Endothelial cell of umbilical vein (primary cell): ENCODE data around the gene PPFIBP1. TPM values are rescaled to one million over a fixed set of nuclear protein-coding genes. Genes with fewer than 3 reads are reported as not detected.

ENCODE experiments used
- BruUV-seq: library from RNA; stranded (reverse); fragments of 400-500 nt; replicated peaks from 2 replicates; lab custom pipeline; 2021; lab: Mats Ljungman, UMichigan
- CTCF ChIA-PET: fragments of 300-600, 350-600 bp; sonication (Branson Sonifier 250); formaldehyde crosslinking; loops from one replicate; lab custom pipeline; 2021; ENCODE audit warnings: antibody characterized with exemption, inconsistent platforms; lab: Charles Lee
- POLR2A ChIA-PET: fragments of 300-600, 350-600 bp; sonication (Branson Sonifier 250); formaldehyde crosslinking; loops from one replicate; lab custom pipeline; 2021; ENCODE audit warnings: antibody characterized with exemption, inconsistent platforms; lab: Charles Lee
- DNase-seq: peaks from one replicate; pipeline ENCODE4 v3.0.0-alpha.2; 2011; ENCODE audit warnings: low read depth, low spot score
- FAIRE-seq: peaks from 2 replicates; lab custom pipeline; 2011; peaks lifted over from hg19 to GRCh38; lab: Jason Lieb, UNC
- H2AFZ ChIP-seq: 2 replicates; pipeline ENCODE4 v1.6.0; 2012; ENCODE audit warnings: low read depth, low read length, control low read depth, inconsistent platforms
- H3K27ac ChIP-seq: 2 replicates; pipeline ENCODE4 v1.5.1; 2011; ENCODE audit warnings: low read depth, mild to moderate bottlenecking, control low read depth, low read length, moderate library complexity; ENCODE audit not compliant: insufficient read depth
- H3K27me3 ChIP-seq, 2 experiments: 2 replicates each; pipeline versions ENCODE4 v1.6.0 to v1.6.1; 2011; ENCODE audit warnings: low read length in 2 of 2, mixed read lengths in 1 of 2; ENCODE audit not compliant: control insufficient read depth in 2 of 2, insufficient read depth in 2 of 2
- H3K36me3 ChIP-seq, 2 experiments: 2 replicates in 1 of 2; 3 replicates in 1 of 2; pipeline ENCODE4 v1.5.1; 2011; ENCODE audit warnings: low read length in 2 of 2, mild to moderate bottlenecking in 1 of 2, moderate library complexity in 1 of 2; ENCODE audit not compliant: control insufficient read depth in 2 of 2, insufficient read depth in 2 of 2; ENCODE audit errors: extremely low read depth in 1 of 2
- H3K4me1 ChIP-seq: 3 replicates; pipeline ENCODE4 v1.5.1; 2011; ENCODE audit warnings: mild to moderate bottlenecking, low read length; ENCODE audit not compliant: control insufficient read depth, insufficient read depth; ENCODE audit errors: extremely low read depth
- H3K4me2 ChIP-seq: 2 replicates; pipeline ENCODE4 v1.6.1; 2011; ENCODE audit warnings: low read length, control low read depth, mixed read lengths; ENCODE audit not compliant: insufficient read depth
- H3K4me3 ChIP-seq, 3 experiments: fragments of 200-600 bp in 1 of 3; sonication (generic), shearing (Covaris generic) in 1 of 3; replicated peaks in 1 of 3; 2 replicates each; pipeline ENCODE4 v1.5.1; 2011 to 2016; ENCODE audit warnings: control low read depth in 3 of 3, low read length in 3 of 3, mild to moderate bottlenecking in 2 of 3, inconsistent platforms in 1 of 3, low read depth in 1 of 3, moderate library complexity in 1 of 3; ENCODE audit not compliant: insufficient read depth in 1 of 3
- H3K79me2 ChIP-seq: 2 replicates; pipeline ENCODE4 v1.6.0; 2012; ENCODE audit warnings: low read length, inconsistent platforms; ENCODE audit not compliant: control insufficient read depth, insufficient read depth
- H3K9ac ChIP-seq: replicated peaks from 2 replicates; pipeline ENCODE3; 2011; ENCODE audit warnings: low read length, control low read depth; ENCODE audit not compliant: insufficient read depth; ENCODE audit errors: extremely low read depth
- H3K9me1 ChIP-seq: replicated peaks from 3 replicates; pipeline ENCODE4 v1.6.0; 2011; ENCODE audit warnings: mild to moderate bottlenecking, low read length; ENCODE audit not compliant: control insufficient read depth, insufficient read depth; ENCODE audit errors: extremely low read depth
- H3K9me3 ChIP-seq: replicated peaks from 2 replicates; pipeline ENCODE4 v1.5.1; 2012; ENCODE audit warnings: low read length, inconsistent platforms; ENCODE audit not compliant: control insufficient read depth, insufficient read depth
- H4K20me1 ChIP-seq: replicated peaks from 2 replicates; pipeline ENCODE3; 2011; ENCODE audit warnings: mild to moderate bottlenecking, low read length; ENCODE audit not compliant: control insufficient read depth, insufficient read depth; ENCODE audit errors: extremely low read depth
- CTCF ChIP-seq, 2 donors: IDR thresholded peaks; 1 replicate in 1 of 2; 2 replicates in 1 of 2; pipeline ENCODE4 v1.5.1; 2011; ENCODE audit warnings: low read length in 2 of 2, mild to moderate bottlenecking in 2 of 2, moderate library complexity in 2 of 2, control low read depth in 1 of 2, inconsistent platforms in 1 of 2, low read depth in 1 of 2; ENCODE audit not compliant: insufficient read depth in 1 of 2; ENCODE audit errors: extremely low read depth in 1 of 2
- EZH2 ChIP-seq: IDR thresholded peaks from 2 replicates; pipeline ENCODE4 v1.6.1; 2012; ENCODE audit warnings: borderline replicate concordance, low read depth, mild to moderate bottlenecking, moderate library complexity, low read length, inconsistent platforms; ENCODE audit not compliant: severe bottlenecking
- FOS ChIP-seq: IDR thresholded peaks from 2 replicates; pipeline ENCODE4 v1.6.1; 2011; ENCODE audit warnings: mild to moderate bottlenecking, low read length, moderate library complexity, borderline replicate concordance; ENCODE audit not compliant: insufficient read depth
- GATA2 ChIP-seq: IDR thresholded peaks from 2 replicates; pipeline ENCODE4 v1.7.0; 2011; ENCODE audit warnings: low read depth, mild to moderate bottlenecking, moderate library complexity, mixed read lengths, low read length; ENCODE audit not compliant: insufficient read length, insufficient read depth
- JUN ChIP-seq: IDR thresholded peaks from 2 replicates; pipeline ENCODE4 v1.6.1; 2011; ENCODE audit warnings: borderline replicate concordance, low read depth; ENCODE audit not compliant: insufficient read length, insufficient read depth
- MAX ChIP-seq: IDR thresholded peaks from 2 replicates; pipeline ENCODE4 v1.6.1; 2011; ENCODE audit not compliant: insufficient read depth, insufficient read length
- MYC ChIP-seq: IDR thresholded peaks from one replicate; pipeline ENCODE4 v1.6.1; 2011; ENCODE audit warnings: mild to moderate bottlenecking, low read depth, low read length
- POLR2A ChIP-seq: IDR thresholded peaks from 2 replicates; pipeline ENCODE4 v1.6.1; 2012; ENCODE audit warnings: low read depth, mild to moderate bottlenecking, control low read depth, low read length
- POLR2AphosphoS5 ChIP-seq: IDR thresholded peaks from 2 replicates; pipeline ENCODE4 v1.6.1; 2012; ENCODE audit warnings: low read depth, mild to moderate bottlenecking, control low read depth, low read length, moderate library complexity; ENCODE audit not compliant: insufficient read depth
- dilution Hi-C: fragments of 300-500 bp; cut with MboI; formaldehyde crosslinking; loops from one replicate; pipeline ENCODE4 v1.15.0; 2019; ENCODE audit warnings: low sequenced_read_pairs; ENCODE audit not compliant: extremely low pct_ligation_motif_present
- intact Hi-C: fragments of 100-400 bp; cut with micrococcal nuclease; formaldehyde crosslinking; loops from one replicate; pipeline ENCODE4 v1.10.0; 2022
- polyA plus RNA-seq, 4 experiments: library from polyadenylated mRNA; depleted of rRNA in 3 of 4; stranded (reverse) in 3 of 4; unstranded in 1 of 4; fragments of >200 nt; gene quantifications; 2 replicates each; pipeline versions ENCODE4 v1.2.1 to v1.2.3, GENCODE V29; 2011 to 2012; ENCODE audit warnings: missing spikeins in 1 of 4
- total RNA-seq: library from RNA; stranded (reverse); gene quantifications from 2 replicates; pipeline ENCODE4 v1.2.3, GENCODE V29; 2021

PPFIBP1 gene
- total and polyA plus RNA-seq, 2 donors (not counting 3 experiments of a cell fraction or from before 2014, with no cell fraction given) = 45.5 to 154 TPM

- Histone ChIP-seq H4K20me1 (no peaks in the 10 kb centered on the region), H3K36me3 (peaks cover 0 to 2% of the 10 kb centered on the region in 2 experiments), H3K4me1 (peaks cover 73% of the 10 kb centered on the region), H3K27ac (peak overlapping the region; percentile 69), H3K79me2 (peaks cover 72% of the 10 kb centered on the region), H3K4me3 (no peak overlapping the region), H3K9me3 (no peaks in the 10 kb centered on the region), H3K4me2 (peak overlapping the region; percentile 0), H2AFZ (no peak overlapping the region), H3K27me3 (no peaks in the 10 kb centered on the region), H3K9ac (no peak overlapping the region), H3K9me1 (no peaks in the 10 kb centered on the region)
- intact Hi-C loops = no loop called here
- BruUV-seq = no TSS peak
- POLR2A ChIA-PET = no interaction called here
- TF ChIP-seq FOS = no peak
- TF ChIP-seq GATA2 = peak; percentile 26
- dilution Hi-C loops = no loop called here
- DNase-seq (peak; percentile 54), FAIRE-seq (peak; percentile 83)
- CTCF ChIA-PET = interaction anchor here (0.7 to 2.0 kb wide), 6 partner anchors 11 to 100 kb away, joined by 3 to 6 read pairs (median 4); partner anchors contain the start of gene PPFIBP1
Observed at GRCh38 chr12:27623645-27624044, 99.6 kb downstream of the PPFIBP1 start.

- FAIRE-seq = no peak
- no TSS peak for BruUV-seq
- TF ChIP-seq MYC (no peak), MAX (no peak), FOS (no peak), POLR2A (no peak), POLR2AphosphoS5 (no peak), GATA2 (no peak), EZH2 (no peak), JUN (no peak), CTCF (IDR thresholded peaks at IDR 0.05; ENCODE audit: extremely low read depth in 1 of 2, insufficient read depth in 1 of 2, low read depth in 1 of 2, low read length in 2 of 2) (no peak)
- H3K4me1 ChIP-seq = peaks cover 72% of the 10 kb centered on the region
- peaks cover 79% of the 10 kb centered on the region for H3K79me2 ChIP-seq
- H3K4me2 ChIP-seq = peak overlapping the region; percentile 45
- H3K9ac ChIP-seq = no peak overlapping the region
- H3K27me3 ChIP-seq = no peaks in the 10 kb centered on the region
- ChIA-PET CTCF (interaction anchor here (1.1 to 2.0 kb wide), 2 partner anchors 28 to 101 kb away, joined by 3 to 4 read pairs; partner anchors contain the start of gene PPFIBP1), POLR2A (no interaction called here)
- H3K27ac ChIP-seq = peak overlapping the region; percentile 69
- H4K20me1 ChIP-seq = no peaks in the 10 kb centered on the region
- no peak overlapping the region for H2AFZ ChIP-seq
- no peaks in the 10 kb centered on the region for H3K9me3 ChIP-seq
- H3K9me1 ChIP-seq = no peaks in the 10 kb centered on the region
- H3K36me3 ChIP-seq = peaks cover 0 to 2% of the 10 kb centered on the region in 2 experiments
- H3K4me3 ChIP-seq = no peak overlapping the region
- dilution Hi-C loops = no loop called here
- DNase-seq = no peak
- intact Hi-C loops = no loop called here
Observed at GRCh38 chr12:27624586-27624985, 100.6 kb downstream of the PPFIBP1 start.
